Liver (tissue), 9 donors: ENCODE measurements around the gene SP140. TPM values are rescaled to one million over a fixed set of nuclear protein-coding genes. Genes with fewer than 3 reads are reported as not detected.
A peak's percentile ranks its signal among the peaks of the same experiment; 100 is the strongest.

Experiments used
- DNase-seq: peaks from one replicate; pipeline ENCODE4 v3.0.0-alpha.2; 2017; ENCODE audit warnings: low spot score
- H3K27ac ChIP-seq, 2 donors: one replicate each; pipeline ENCODE4 v1.7.0; 2013; ENCODE audit warnings: inconsistent platforms in 2 of 2, low read length in 2 of 2, control low read depth in 1 of 2, low read depth in 1 of 2, mild to moderate bottlenecking in 1 of 2
- H3K27me3 ChIP-seq, 4 donors: one replicate each; pipeline versions ENCODE4 v1.6.1 to v1.7.0; 2013; ENCODE audit warnings: low read length in 3 of 4, inconsistent platforms in 1 of 4, mild to moderate bottlenecking in 1 of 4, moderate library complexity in 1 of 4; ENCODE audit not compliant: control insufficient read depth in 4 of 4, insufficient read depth in 4 of 4
- H3K36me3 ChIP-seq, 4 donors: one replicate each; pipeline versions ENCODE4 v1.6.1 to v1.7.0; 2013; ENCODE audit warnings: low read length in 3 of 4, mild to moderate bottlenecking in 3 of 4, low read depth in 1 of 4, moderate library complexity in 1 of 4; ENCODE audit not compliant: control insufficient read depth in 4 of 4, insufficient read depth in 3 of 4
- H3K4me1 ChIP-seq, 4 donors: one replicate each; pipeline versions ENCODE4 v1.6.1 to v1.7.0; 2013; ENCODE audit warnings: low read length in 3 of 4, mild to moderate bottlenecking in 3 of 4, moderate library complexity in 1 of 4; ENCODE audit not compliant: control insufficient read depth in 4 of 4, insufficient read depth in 4 of 4
- H3K4me3 ChIP-seq, 3 donors: one replicate each; pipeline versions ENCODE4 v1.6.1 to v1.7.0; 2013; ENCODE audit warnings: low read length in 3 of 3, control low read depth in 1 of 3, low read depth in 1 of 3, mild to moderate bottlenecking in 1 of 3
- H3K9ac ChIP-seq, 2 donors: one replicate each; pipeline ENCODE4 v1.7.0; 2013; ENCODE audit warnings: low read length in 2 of 2, mild to moderate bottlenecking in 2 of 2, moderate library complexity in 2 of 2, control low read depth in 1 of 2, low read depth in 1 of 2
- H3K9me3 ChIP-seq, 4 donors: one replicate each; pipeline versions ENCODE4 v1.6.1 to v1.7.0; 2013; ENCODE audit warnings: low read length in 3 of 4; ENCODE audit not compliant: control insufficient read depth in 4 of 4
- ATF3 ChIP-seq: IDR thresholded peaks from 2 replicates; pipeline ENCODE4 v1.6.1; 2016; ENCODE audit warnings: antibody characterized with exemption
- CTCF ChIP-seq: fragments of 150-350 bp; IDR thresholded peaks from 2 replicates; pipeline ENCODE4 v1.5.1; 2017; ENCODE audit warnings: improper control_type of control experiment, low read depth, low read length; ENCODE audit not compliant: missing input control
- EGR1 ChIP-seq, 2 donors: IDR thresholded peaks; 2 replicates each; pipeline ENCODE4 v1.6.1; 2016 to 2018; ENCODE audit warnings: antibody characterized with exemption in 2 of 2, low read depth in 2 of 2
- FOXA1 ChIP-seq: IDR thresholded peaks from 2 replicates; pipeline ENCODE4 v1.6.1; 2016; ENCODE audit warnings: antibody characterized with exemption
- FOXA2 ChIP-seq: IDR thresholded peaks from 2 replicates; pipeline ENCODE4 v1.6.1; 2016; ENCODE audit warnings: antibody characterized with exemption
- GABPA ChIP-seq, 2 donors: IDR thresholded peaks in 1 of 2; conservative IDR thresholded peaks in 1 of 2; 2 replicates each; pipeline ENCODE4 v1.6.1; 2016; ENCODE audit warnings: antibody characterized with exemption in 2 of 2, mild to moderate bottlenecking in 1 of 2, moderate library complexity in 1 of 2
- HNF4A ChIP-seq, 2 donors: conservative IDR thresholded peaks; 2 replicates each; pipeline ENCODE4 v1.6.1; 2016; ENCODE audit warnings: antibody characterized with exemption in 2 of 2, mild to moderate bottlenecking in 2 of 2
- HNF4G ChIP-seq: IDR thresholded peaks from 2 replicates; pipeline ENCODE4 v1.6.1; 2016; ENCODE audit warnings: antibody characterized with exemption
- JUND ChIP-seq, 2 donors: IDR thresholded peaks; 2 replicates each; pipeline ENCODE4 v1.6.1; 2016; ENCODE audit warnings: antibody characterized with exemption in 2 of 2
- MAX ChIP-seq: IDR thresholded peaks from 2 replicates; pipeline ENCODE4 v1.6.1; 2016; ENCODE audit warnings: antibody characterized with exemption
- NR2F2 ChIP-seq: IDR thresholded peaks from 2 replicates; pipeline ENCODE4 v1.6.1; 2016; ENCODE audit warnings: antibody characterized with exemption
- RAD21 ChIP-seq, 2 donors: IDR thresholded peaks; 2 replicates each; pipeline ENCODE4 v1.6.1; 2016; ENCODE audit warnings: antibody characterized with exemption in 2 of 2, mild to moderate bottlenecking in 2 of 2
- REST ChIP-seq: IDR thresholded peaks from 2 replicates; pipeline ENCODE4 v1.6.1; 2016; ENCODE audit warnings: antibody characterized with exemption, mild to moderate bottlenecking
- RXRA ChIP-seq, 2 donors: IDR thresholded peaks; 2 replicates each; pipeline ENCODE4 v1.6.1; 2017 to 2018; ENCODE audit warnings: antibody characterized with exemption in 2 of 2, mild to moderate bottlenecking in 1 of 2
- SP1 ChIP-seq: IDR thresholded peaks from 2 replicates; pipeline ENCODE4 v1.6.1; 2018; ENCODE audit warnings: antibody characterized with exemption, mild to moderate bottlenecking
- TAF1 ChIP-seq: conservative IDR thresholded peaks from 2 replicates; pipeline ENCODE4 v1.6.1; 2016; ENCODE audit warnings: antibody characterized with exemption, mild to moderate bottlenecking
- YY1 ChIP-seq: IDR thresholded peaks from 2 replicates; pipeline ENCODE4 v1.6.1; 2016; ENCODE audit warnings: antibody characterized with exemption, mild to moderate bottlenecking
- ZBTB33 ChIP-seq: IDR thresholded peaks from 2 replicates; pipeline ENCODE4 v1.6.1; 2016; ENCODE audit warnings: antibody characterized with exemption
- WGBS: extraction: QIAGEN DNeasy Blood & Tissue Kit; methylation state at CpG from one replicate; pipeline ENCODE4 v1.1.7; 2013; 5-methylcytosine and 5-hydroxymethylcytosine counted together
- polyA plus RNA-seq, 2 donors: library from polyadenylated mRNA; stranded (reverse) in 1 of 2; unstranded in 1 of 2; fragments of 200-250 nt in 1 of 2; fragments of >200 nt in 1 of 2; fragmentation: Nextera tagmentation in 1 of 2; extraction: Ambion mirVana in 1 of 2; gene quantifications; one replicate each; pipeline versions ENCODE4 v1.2.1 to v1.2.3, GENCODE V29; 2013 to 2015
- total RNA-seq, 2 donors: library from RNA; depleted of rRNA; stranded (reverse); fragments of >200 nt; gene quantifications; one replicate each; pipeline ENCODE4 v1.2.3, GENCODE V29; 2014
- donor health status: healthy.
- donor health status: healthy.
- donor health status: healthy.
- donor health status: healthy.
- donor health status: healthy.

SP140 gene
- total RNA-seq (1 to 10 TPM; 1.1 to 1.8 TPM), polyA plus RNA-seq (under 1 TPM; 0.40 to 0.46 TPM)

- WGBS: 70% methylated on average over 8 of the region's 8 CpGs
- Histone ChIP-seq H3K27ac (peak within 1 kb of the TSS; percentile 47 to 51), H3K9ac (peak within 1 kb of the TSS; percentile 28 to 43), H3K4me1 (peaks cover 0 to under 1% (median under 1%) of the 10 kb centered on the region in 4 donors), H3K36me3 (no peaks in the 10 kb centered on the region), H3K9me3 (peaks cover 0 to 2% (median 0%) of the 10 kb centered on the region in 4 donors), H3K4me3 (no peak within 1 kb of the TSS), H3K27me3 (no peaks in the 10 kb centered on the region)
- no peak for TF ChIP-seq EGR1 (IDR thresholded peaks at IDR 0.05; ENCODE audit: low read depth in 2 of 2)
- no peak for TF ChIP-seq REST
- TF ChIP-seq JUND (IDR thresholded peaks at IDR 0.05): no peak
- no peak for TF ChIP-seq HNF4G
- no peak for TF ChIP-seq TAF1
- no peak for TF ChIP-seq GABPA (IDR thresholded peaks at IDR 0.05 in 1 of 2, conservative IDR thresholded peaks at IDR 0.05 in 1 of 2)
- no peak for TF ChIP-seq NR2F2
- no peak for TF ChIP-seq MAX
- no peak for TF ChIP-seq HNF4A (conservative IDR thresholded peaks at IDR 0.05)
- no peak for TF ChIP-seq FOXA2
- TF ChIP-seq CTCF: no peak
- no peak for TF ChIP-seq FOXA1
- TF ChIP-seq RAD21 (IDR thresholded peaks at IDR 0.05): no peak
- no peak for TF ChIP-seq ZBTB33
- no peak for TF ChIP-seq SP1
- no peak for TF ChIP-seq RXRA (IDR thresholded peaks at IDR 0.05)
- TF ChIP-seq ATF3: no peak
- no peak for TF ChIP-seq YY1
- DNase-seq: no peak
Observed at GRCh38 chr2:230225486-230225885, at the start of gene SP140. TSS of gene SP140 (plus strand) at chr2:230225736. CDS start at chr2:230225845, 109 bp downstream.
